ENCODE data around the gene WDR7. TPM values are rescaled to one million over a fixed set of nuclear protein-coding genes. Genes with fewer than 3 reads are reported as not detected.

The WDR7 gene
- total and polyA plus RNA-seq, 10 of the 15 experiments (the other 5 are each of a cell fraction or from before 2014, with no cell fraction given) = 2.8 to 16.5 (median 11.7) TPM

DNA sequence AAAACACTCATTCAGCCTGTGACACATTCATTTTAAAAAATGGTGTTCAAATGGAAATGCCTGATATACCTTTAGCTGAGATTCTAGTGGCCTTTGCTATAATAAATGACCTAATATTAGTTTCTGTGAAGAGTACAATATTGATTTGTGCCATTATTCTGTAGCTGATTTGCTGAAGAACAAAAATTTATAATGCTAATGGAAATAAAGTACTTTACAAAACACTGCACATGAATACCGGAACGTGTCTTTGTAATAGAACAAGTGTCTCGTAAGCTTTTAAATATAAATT is 138.7 kb downstream of the WDR7 start:
- no peaks in the 10 kb centered on the region for H3K27me3 ChIP-seq (replicated peaks in 1 of 2; ENCODE audit: control insufficient read depth in 2 of 2, insufficient read depth in 2 of 2, low read length in 1 of 2)
- 99% methylated on average over 3 of the region's 3 CpGs for WGBS (ENCODE audit: insufficient coverage, insufficient replicate concordance, low lambda C conversion rate, missing lambda C conversion rate)
- H3K4me1 ChIP-seq (ENCODE audit: control insufficient read depth, insufficient read depth, low read length) = no peaks in the 10 kb centered on the region
- ChIA-PET POLR2A (no interaction called here), RAD21 (ENCODE audit: unreplicated experiment) (interaction anchor here (0.6 to 3.4 kb wide), 8 partner anchors 9 to 767 kb away, joined by 3 to 12 read pairs (median 4); no protein-coding TSS in a partner anchor), SMC1A (ENCODE audit: uncharacterized antibody, unreplicated experiment) (interaction anchor here (0.5 to 2.8 kb wide), 9 partner anchors 17 to 770 kb away, joined by 3 to 18 read pairs (median 4); no protein-coding TSS in a partner anchor), CTCF (interaction anchor here (0.6 to 3.5 kb wide), 26 partner anchors 10 to 790 kb away, joined by 3 to 16 read pairs (median 4); no protein-coding TSS in a partner anchor)
- no peak overlapping the region for H3K9ac ChIP-seq (ENCODE audit: control insufficient read depth, insufficient read depth, low read length)
- H2AFZ ChIP-seq (ENCODE audit: control insufficient read depth, low read depth, low read length) = no peak overlapping the region
- FAIRE-seq (no peak), DNase-seq (ENCODE audit: low read depth, low spot score) (no peak), ATAC-seq (no peak)
- in situ Hi-C loops (cut with MboI) (no loop called here), intact Hi-C loops (cut with micrococcal nuclease; ENCODE audit: unreplicated experiment) (loop anchor here (2.0 to 5.0 kb wide), 2 partner anchors 657 to 771 kb away; no protein-coding TSS in a partner anchor)
- no peak overlapping the region for H3K4me3 ChIP-seq
- H3K79me2 ChIP-seq (ENCODE audit: control insufficient read depth, insufficient read depth, low read length) = no peaks in the 10 kb centered on the region
- no peaks in the 10 kb centered on the region for H3K36me3 ChIP-seq (ENCODE audit: control insufficient read depth in 2 of 2, insufficient read depth in 2 of 2, low read length in 1 of 2)
- no peaks in the 10 kb centered on the region for H4K20me1 ChIP-seq (ENCODE audit: control insufficient read depth, insufficient read depth)
- no TSS peak for BruUV-seq (replicated peaks)
- no peak overlapping the region for H3K27ac ChIP-seq (ENCODE audit: control insufficient read depth, insufficient read depth)
- no peak for TF ChIP-seq FOS (IDR thresholded peaks at IDR 0.05; ENCODE audit: borderline replicate concordance, extremely low read depth, insufficient read length)
- H3K4me2 ChIP-seq (ENCODE audit: control insufficient read depth, insufficient read depth) = no peak overlapping the region
- no peaks in the 10 kb centered on the region for H3K9me3 ChIP-seq (replicated peaks; ENCODE audit: control insufficient read depth, insufficient read depth, low read length)

DNA sequence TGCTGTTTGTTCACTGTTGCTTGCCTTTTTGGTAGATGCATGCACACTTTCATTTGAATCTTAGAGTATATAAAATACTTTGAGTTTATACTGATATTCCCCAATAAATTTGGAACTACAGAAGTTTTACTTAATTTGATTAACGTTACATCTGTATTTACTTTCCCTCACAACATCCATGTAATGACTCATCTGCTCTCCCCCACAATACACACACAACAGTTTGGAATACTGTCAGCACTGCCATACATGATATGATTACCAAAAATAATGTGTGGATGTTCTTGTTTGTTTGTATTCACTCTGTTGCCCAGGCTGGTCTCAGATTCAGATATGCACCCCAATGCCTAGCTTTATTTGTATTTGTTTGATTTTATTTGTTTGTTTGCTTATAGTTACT is 144.2 kb downstream of the WDR7 start:
- H3K4me2 ChIP-seq (ENCODE audit: control insufficient read depth, insufficient read depth) = no peak overlapping the region
- no peaks in the 10 kb centered on the region for H4K20me1 ChIP-seq (ENCODE audit: control insufficient read depth, insufficient read depth)
- no peak overlapping the region for H3K4me3 ChIP-seq
- H3K9me3 ChIP-seq (replicated peaks; ENCODE audit: control insufficient read depth, insufficient read depth, low read length) = no peaks in the 10 kb centered on the region
- no TSS peak for BruUV-seq (replicated peaks)
- in situ Hi-C loops (cut with MboI) = no loop called here
- H3K9ac ChIP-seq (ENCODE audit: control insufficient read depth, insufficient read depth, low read length) = no peak overlapping the region
- ChIA-PET CTCF (no interaction called here), SMC1A (ENCODE audit: uncharacterized antibody, unreplicated experiment) (interaction anchor here (0.7 kb wide), 1 partner anchor 74 kb away, joined by 3 read pairs; no protein-coding TSS in a partner anchor), RAD21 (ENCODE audit: unreplicated experiment) (interaction anchor here (1.9 kb wide), 1 partner anchor 74 kb away, joined by 4 read pairs; no protein-coding TSS in a partner anchor), POLR2A (no interaction called here)
- no peak overlapping the region for H2AFZ ChIP-seq (ENCODE audit: control insufficient read depth, low read depth, low read length)
- intact Hi-C loops (cut with micrococcal nuclease; ENCODE audit: unreplicated experiment) = no loop called here
- no peaks in the 10 kb centered on the region for H3K4me1 ChIP-seq (ENCODE audit: control insufficient read depth, insufficient read depth, low read length)
- FAIRE-seq (no peak), ATAC-seq (no peak), DNase-seq (ENCODE audit: low read depth, low spot score) (no peak)
- H3K27me3 ChIP-seq (replicated peaks in 1 of 2; ENCODE audit: control insufficient read depth in 2 of 2, insufficient read depth in 2 of 2, low read length in 1 of 2) = no peaks in the 10 kb centered on the region
- no peaks in the 10 kb centered on the region for H3K79me2 ChIP-seq (ENCODE audit: control insufficient read depth, insufficient read depth, low read length)
- 100% methylated on average over 1 of the region's 1 CpG for WGBS (ENCODE audit: insufficient coverage, insufficient replicate concordance, low lambda C conversion rate, missing lambda C conversion rate)
- no peaks in the 10 kb centered on the region for H3K36me3 ChIP-seq (ENCODE audit: control insufficient read depth in 2 of 2, insufficient read depth in 2 of 2, low read length in 1 of 2)
- H3K27ac ChIP-seq (ENCODE audit: control insufficient read depth, insufficient read depth) = no peak overlapping the region
- no peak for TF ChIP-seq SRF (IDR thresholded peaks at IDR 0.05; ENCODE audit: low read depth in 2 of 2, low read length in 2 of 2)
- no peak for TF ChIP-seq NFIC (IDR thresholded peaks at IDR 0.05; ENCODE audit: low read depth, low read length)
- TF ChIP-seq, protein P1, sequence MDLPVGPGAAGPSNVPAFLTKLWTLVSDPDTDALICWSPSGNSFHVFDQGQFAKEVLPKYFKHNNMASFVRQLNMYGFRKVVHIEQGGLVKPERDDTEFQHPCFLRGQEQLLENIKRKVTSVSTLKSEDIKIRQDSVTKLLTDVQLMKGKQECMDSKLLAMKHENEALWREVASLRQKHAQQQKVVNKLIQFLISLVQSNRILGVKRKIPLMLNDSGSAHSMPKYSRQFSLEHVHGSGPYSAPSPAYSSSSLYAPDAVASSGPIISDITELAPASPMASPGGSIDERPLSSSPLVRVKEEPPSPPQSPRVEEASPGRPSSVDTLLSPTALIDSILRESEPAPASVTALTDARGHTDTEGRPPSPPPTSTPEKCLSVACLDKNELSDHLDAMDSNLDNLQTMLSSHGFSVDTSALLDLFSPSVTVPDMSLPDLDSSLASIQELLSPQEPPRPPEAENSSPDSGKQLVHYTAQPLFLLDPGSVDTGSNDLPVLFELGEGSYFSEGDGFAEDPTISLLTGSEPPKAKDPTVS (IDR thresholded peaks at IDR 0.05; ENCODE audit: low read depth, low read length) = no peak
- TF ChIP-seq, protein P2, sequence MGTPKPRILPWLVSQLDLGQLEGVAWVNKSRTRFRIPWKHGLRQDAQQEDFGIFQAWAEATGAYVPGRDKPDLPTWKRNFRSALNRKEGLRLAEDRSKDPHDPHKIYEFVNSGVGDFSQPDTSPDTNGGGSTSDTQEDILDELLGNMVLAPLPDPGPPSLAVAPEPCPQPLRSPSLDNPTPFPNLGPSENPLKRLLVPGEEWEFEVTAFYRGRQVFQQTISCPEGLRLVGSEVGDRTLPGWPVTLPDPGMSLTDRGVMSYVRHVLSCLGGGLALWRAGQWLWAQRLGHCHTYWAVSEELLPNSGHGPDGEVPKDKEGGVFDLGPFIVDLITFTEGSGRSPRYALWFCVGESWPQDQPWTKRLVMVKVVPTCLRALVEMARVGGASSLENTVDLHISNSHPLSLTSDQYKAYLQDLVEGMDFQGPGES (IDR thresholded peaks at IDR 0.05) = no peak
- TF ChIP-seq IKZF2 (IDR thresholded peaks at IDR 0.05) = no peak
- no peak for TF ChIP-seq POLR2AphosphoS2 (IDR thresholded peaks at IDR 0.05; ENCODE audit: low read depth, low read length)
- TF ChIP-seq NR2F1 (conservative IDR thresholded peaks at IDR 0.05) = no peak
- no peak for TF ChIP-seq RB1 (IDR thresholded peaks at IDR 0.05; ENCODE audit: borderline replicate concordance)
- TF ChIP-seq POU2F2 (IDR thresholded peaks at IDR 0.05; ENCODE audit: borderline replicate concordance, low read depth, low read length) = no peak
- TF ChIP-seq POLR2A (IDR thresholded peaks at IDR 0.05; ENCODE audit: low read depth, low read length) = no peak
- no peak for TF ChIP-seq FOXK2 (IDR thresholded peaks at IDR 0.05)
- no peak for TF ChIP-seq MTA3 (IDR thresholded peaks at IDR 0.05; ENCODE audit: borderline replicate concordance, low read length)
- no peak for TF ChIP-seq CEBPB (IDR thresholded peaks at IDR 0.05; ENCODE audit: borderline replicate concordance in 1 of 2, low read depth in 2 of 2, low read length in 2 of 2)
